Osteoblast (primary cell): ENCODE data around the gene ADGRF4. TPM values are rescaled to one million over a fixed set of nuclear protein-coding genes. Genes with fewer than 3 reads are reported as not detected.

Experiments used
- DNase-seq: peaks from one replicate; pipeline ENCODE4 v3.0.0; 2011; ENCODE audit warnings: low spot score, mixed read lengths; ENCODE audit not compliant: insufficient read length; ENCODE audit errors: missing footprints
- H2AFZ ChIP-seq: 2 replicates; pipeline ENCODE4 v1.6.0; 2011; ENCODE audit warnings: mild to moderate bottlenecking, low read length
- H3K27ac ChIP-seq: 2 replicates; pipeline ENCODE4 v1.5.1; 2011; ENCODE audit warnings: mild to moderate bottlenecking, low read depth, low read length, moderate library complexity
- H3K27me3 ChIP-seq: 2 replicates; pipeline ENCODE4 v1.6.0; 2012; ENCODE audit warnings: mild to moderate bottlenecking, control low read depth, inconsistent platforms, low read length, moderate library complexity; ENCODE audit not compliant: insufficient read depth
- H3K36me3 ChIP-seq: 2 replicates; pipeline ENCODE4 v1.5.1; 2011; ENCODE audit warnings: mild to moderate bottlenecking, low read length, control low read depth, moderate library complexity; ENCODE audit not compliant: insufficient read depth
- H3K4me1 ChIP-seq: 2 replicates; pipeline ENCODE4 v1.5.1; 2011; ENCODE audit warnings: mild to moderate bottlenecking, low read length, control low read depth, moderate library complexity; ENCODE audit not compliant: insufficient read depth
- H3K4me2 ChIP-seq: 2 replicates; pipeline ENCODE4 v1.6.0; 2011; ENCODE audit warnings: mild to moderate bottlenecking, low read length; ENCODE audit not compliant: insufficient read depth
- H3K4me3 ChIP-seq: fragments of 200-600 bp; sonication (generic); 3 replicates; pipeline ENCODE4 v1.5.1; 2012; ENCODE audit warnings: mild to moderate bottlenecking, low read length, inconsistent platforms; ENCODE audit not compliant: insufficient read depth
- H3K79me2 ChIP-seq: 2 replicates; pipeline ENCODE4 v1.6.0; 2012; ENCODE audit warnings: mild to moderate bottlenecking, low read length, control low read depth, inconsistent platforms; ENCODE audit not compliant: insufficient read depth
- H3K9me3 ChIP-seq: 2 replicates; pipeline ENCODE4 v1.5.1; 2011; ENCODE audit warnings: low read depth, low read length, control low read depth
- H4K20me1 ChIP-seq: 2 replicates; pipeline ENCODE4 v1.6.0; 2012; ENCODE audit warnings: mild to moderate bottlenecking, low read length, control low read depth; ENCODE audit not compliant: insufficient read depth
- total RNA-seq: library from RNA; depleted of rRNA; stranded (reverse); fragments of >200 nt; gene quantifications from 2 replicates; pipeline ENCODE4 v1.2.3, GENCODE V29; 2012
- TF ChIP-seq, protein P1 (sequence below): IDR thresholded peaks from 2 replicates; pipeline ENCODE4 v1.5.1; 2011; ENCODE audit warnings: mild to moderate bottlenecking, low read depth, low read length, moderate library complexity; ENCODE audit errors: extremely low read depth

Gene ADGRF4, protein sequence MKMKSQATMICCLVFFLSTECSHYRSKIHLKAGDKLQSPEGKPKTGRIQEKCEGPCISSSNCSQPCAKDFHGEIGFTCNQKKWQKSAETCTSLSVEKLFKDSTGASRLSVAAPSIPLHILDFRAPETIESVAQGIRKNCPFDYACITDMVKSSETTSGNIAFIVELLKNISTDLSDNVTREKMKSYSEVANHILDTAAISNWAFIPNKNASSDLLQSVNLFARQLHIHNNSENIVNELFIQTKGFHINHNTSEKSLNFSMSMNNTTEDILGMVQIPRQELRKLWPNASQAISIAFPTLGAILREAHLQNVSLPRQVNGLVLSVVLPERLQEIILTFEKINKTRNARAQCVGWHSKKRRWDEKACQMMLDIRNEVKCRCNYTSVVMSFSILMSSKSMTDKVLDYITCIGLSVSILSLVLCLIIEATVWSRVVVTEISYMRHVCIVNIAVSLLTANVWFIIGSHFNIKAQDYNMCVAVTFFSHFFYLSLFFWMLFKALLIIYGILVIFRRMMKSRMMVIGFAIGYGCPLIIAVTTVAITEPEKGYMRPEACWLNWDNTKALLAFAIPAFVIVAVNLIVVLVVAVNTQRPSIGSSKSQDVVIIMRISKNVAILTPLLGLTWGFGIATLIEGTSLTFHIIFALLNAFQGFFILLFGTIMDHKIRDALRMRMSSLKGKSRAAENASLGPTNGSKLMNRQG
- total RNA-seq = under 0.01 TPM in 2 replicates

DNA sequence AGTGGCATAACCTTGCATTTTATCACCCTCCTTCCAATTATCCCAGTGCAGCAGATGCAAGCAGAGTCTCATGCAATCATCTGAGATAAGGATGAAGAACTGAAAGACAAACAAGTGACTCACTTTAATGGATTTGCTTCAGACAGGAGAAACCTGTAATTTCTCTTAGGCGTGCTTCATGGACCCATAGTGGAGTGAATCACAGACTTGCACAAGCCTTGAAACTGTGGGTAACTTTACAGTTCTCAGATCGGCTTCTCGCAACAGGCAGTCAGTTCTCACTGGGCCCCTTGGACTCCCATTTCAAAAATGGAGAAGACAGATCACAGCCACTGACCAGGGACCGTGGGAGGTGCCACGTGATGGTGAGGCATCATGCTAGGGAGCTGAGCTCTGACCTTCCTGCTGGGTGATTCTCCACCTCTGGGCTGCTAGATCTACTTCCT, at the start of gene ADGRF4:
Gene ADGRF4 (plus strand): TSS at position 239 of the 446 bp plus-strand sequence. CDS start 8,666 bp downstream, outside the sequence.
- Histone ChIP-seq H3K4me1 (peaks cover 3% of the 10 kb centered on the region), H3K27me3 (no peaks in the 10 kb centered on the region), H4K20me1 (no peaks in the 10 kb centered on the region), H3K79me2 (no peaks in the 10 kb centered on the region), H3K4me2 (no peak within 1 kb of the TSS), H2AFZ (no peak within 1 kb of the TSS), H3K27ac (peak within 1 kb of the TSS; percentile 29), H3K4me3 (no peak within 1 kb of the TSS), H3K36me3 (no peaks in the 10 kb centered on the region), H3K9me3 (no peaks in the 10 kb centered on the region)
- DNase-seq = no peak
- TF ChIP-seq, protein P1, sequence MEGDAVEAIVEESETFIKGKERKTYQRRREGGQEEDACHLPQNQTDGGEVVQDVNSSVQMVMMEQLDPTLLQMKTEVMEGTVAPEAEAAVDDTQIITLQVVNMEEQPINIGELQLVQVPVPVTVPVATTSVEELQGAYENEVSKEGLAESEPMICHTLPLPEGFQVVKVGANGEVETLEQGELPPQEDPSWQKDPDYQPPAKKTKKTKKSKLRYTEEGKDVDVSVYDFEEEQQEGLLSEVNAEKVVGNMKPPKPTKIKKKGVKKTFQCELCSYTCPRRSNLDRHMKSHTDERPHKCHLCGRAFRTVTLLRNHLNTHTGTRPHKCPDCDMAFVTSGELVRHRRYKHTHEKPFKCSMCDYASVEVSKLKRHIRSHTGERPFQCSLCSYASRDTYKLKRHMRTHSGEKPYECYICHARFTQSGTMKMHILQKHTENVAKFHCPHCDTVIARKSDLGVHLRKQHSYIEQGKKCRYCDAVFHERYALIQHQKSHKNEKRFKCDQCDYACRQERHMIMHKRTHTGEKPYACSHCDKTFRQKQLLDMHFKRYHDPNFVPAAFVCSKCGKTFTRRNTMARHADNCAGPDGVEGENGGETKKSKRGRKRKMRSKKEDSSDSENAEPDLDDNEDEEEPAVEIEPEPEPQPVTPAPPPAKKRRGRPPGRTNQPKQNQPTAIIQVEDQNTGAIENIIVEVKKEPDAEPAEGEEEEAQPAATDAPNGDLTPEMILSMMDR = no peak

DNA sequence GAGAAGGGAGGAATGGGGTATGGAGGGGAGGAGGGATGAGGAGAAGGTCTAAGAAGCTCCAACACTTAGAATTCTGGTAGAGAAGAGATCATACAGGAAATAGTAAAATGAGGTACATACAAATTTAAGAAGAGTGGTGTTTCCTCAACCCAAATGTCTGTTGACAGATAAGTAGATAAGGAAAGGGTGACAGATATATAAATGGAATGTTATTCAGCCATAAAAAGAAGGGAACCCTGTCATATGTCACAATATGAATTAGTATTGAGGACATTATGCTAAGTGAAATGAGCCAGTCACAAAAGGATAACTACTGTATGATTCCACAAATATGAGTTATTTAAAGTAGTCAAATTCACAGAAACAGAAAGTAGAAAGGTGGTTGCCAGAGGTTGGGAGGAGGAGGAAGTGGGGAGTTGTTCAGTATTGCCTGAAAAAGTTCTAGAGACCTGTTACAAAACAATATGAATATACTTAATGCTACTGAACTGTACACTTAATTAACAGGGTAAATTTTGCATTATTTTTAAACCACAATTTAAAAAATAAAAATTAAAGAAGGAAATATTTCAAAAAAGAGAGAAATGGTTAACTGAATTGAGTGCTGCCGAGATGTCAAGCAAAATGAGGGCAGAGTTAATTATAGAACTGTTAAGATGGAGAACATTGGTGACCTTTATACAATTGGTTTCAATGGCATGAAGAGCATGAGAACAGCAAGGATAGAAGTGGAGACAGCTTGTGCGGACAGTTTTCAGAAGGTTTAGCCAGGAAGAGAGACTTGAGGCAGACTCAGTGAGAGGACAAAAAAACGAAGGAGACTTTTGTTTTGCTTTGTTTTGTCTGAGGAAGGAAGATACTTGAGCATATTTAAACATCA, 47.6 kb upstream of the ADGRF4 start:
- H3K4me1 ChIP-seq = peaks cover 5% of the 10 kb centered on the region
- no peaks in the 10 kb centered on the region for H4K20me1 ChIP-seq
- H3K36me3 ChIP-seq = no peaks in the 10 kb centered on the region
- no peaks in the 10 kb centered on the region for H3K79me2 ChIP-seq
- no peak overlapping the region for H3K27ac ChIP-seq
- H3K9me3 ChIP-seq = no peaks in the 10 kb centered on the region
- TF ChIP-seq, protein P1 = no peak
- H3K27me3 ChIP-seq = no peaks in the 10 kb centered on the region
- peak overlapping the region; percentile 14 for H3K4me2 ChIP-seq
- DNase-seq = no peak
- no peak overlapping the region for H3K4me3 ChIP-seq
- H2AFZ ChIP-seq = no peak overlapping the region

DNA sequence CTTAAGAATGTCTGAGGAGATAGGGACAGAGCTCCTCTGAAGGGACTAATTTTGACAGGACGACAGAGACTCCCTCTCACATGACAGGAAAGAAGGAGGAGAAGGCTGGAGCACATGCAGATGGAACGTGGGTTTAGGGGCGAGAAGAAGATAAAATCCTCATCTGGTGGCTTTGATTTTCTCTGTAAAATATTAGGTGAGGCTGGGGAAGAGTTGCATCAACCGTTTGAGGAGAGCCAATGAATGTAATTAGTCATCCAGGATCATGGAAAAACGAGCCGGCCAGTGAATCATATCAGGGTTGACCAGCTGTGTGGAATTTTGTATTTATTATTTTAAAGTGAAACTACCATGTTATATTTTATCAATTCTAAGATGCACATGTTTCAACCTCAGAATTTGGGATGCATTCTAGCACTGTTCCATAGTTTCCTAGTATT, 46.9 kb upstream of the ADGRF4 start:
- Histone ChIP-seq H3K4me3 (no peak overlapping the region), H3K27me3 (no peaks in the 10 kb centered on the region), H3K4me2 (peak overlapping the region; percentile 14), H3K9me3 (no peaks in the 10 kb centered on the region), H4K20me1 (no peaks in the 10 kb centered on the region), H2AFZ (peak overlapping the region; percentile 4), H3K36me3 (no peaks in the 10 kb centered on the region), H3K79me2 (no peaks in the 10 kb centered on the region), H3K4me1 (peaks cover 5% of the 10 kb centered on the region), H3K27ac (no peak overlapping the region)
- no peak for DNase-seq
- TF ChIP-seq, protein P1 = no peak
